Small intestine (tissue), 7 donors: ENCODE measurements around the gene SEC14L1. TPM values are rescaled to one million over a fixed set of nuclear protein-coding genes. Genes with fewer than 3 reads are reported as not detected.
"Not testable (repeated sequence)": the region's sequence is repeated elsewhere in the genome, so short reads cannot be mapped to it uniquely, and the experiment has no call there.

Experiments
- DNase-seq, 2 donors: peaks; one replicate each; pipeline versions ENCODE4 v3.0.0 to v3.0.0-alpha.2; 2013
- FAIRE-seq: peaks from 2 replicates; lab custom pipeline; 2012; peaks lifted over from hg19 to GRCh38; lab: Jason Lieb, UNC
- H3K27ac ChIP-seq, 3 donors: one replicate each; pipeline ENCODE4 v1.5.1; 2013; ENCODE audit warnings: low read length in 2 of 3, mild to moderate bottlenecking in 2 of 3, control low read depth in 1 of 3, inconsistent platforms in 1 of 3, low read depth in 1 of 3, moderate library complexity in 1 of 3
- H3K27me3 ChIP-seq, 3 donors: one replicate each; pipeline ENCODE4 v1.6.1; 2013; ENCODE audit warnings: low read length in 3 of 3, inconsistent platforms in 1 of 3; ENCODE audit not compliant: control insufficient read depth in 3 of 3, insufficient read depth in 3 of 3
- H3K36me3 ChIP-seq, 3 donors: one replicate each; pipeline ENCODE4 v1.6.1; 2013; ENCODE audit warnings: low read length in 3 of 3, inconsistent platforms in 1 of 3, low read depth in 1 of 3, mild to moderate bottlenecking in 1 of 3, moderate library complexity in 1 of 3; ENCODE audit not compliant: control insufficient read depth in 3 of 3, insufficient read depth in 2 of 3
- H3K4me1 ChIP-seq, 3 donors: one replicate each; pipeline ENCODE4 v1.6.1; 2013; ENCODE audit warnings: low read length in 2 of 3, inconsistent platforms in 1 of 3, low read depth in 1 of 3, mild to moderate bottlenecking in 1 of 3, moderate library complexity in 1 of 3; ENCODE audit not compliant: control insufficient read depth in 3 of 3, insufficient read depth in 2 of 3
- H3K4me3 ChIP-seq, 3 donors: one replicate each; pipeline ENCODE4 v1.5.1; 2013; ENCODE audit warnings: low read length in 3 of 3, control low read depth in 1 of 3, inconsistent platforms in 1 of 3, low read depth in 1 of 3, mild to moderate bottlenecking in 1 of 3, moderate library complexity in 1 of 3
- H3K9me3 ChIP-seq, 2 donors: one replicate each; pipeline ENCODE4 v1.6.1; 2013; ENCODE audit warnings: low read depth in 1 of 2, low read length in 1 of 2; ENCODE audit not compliant: control insufficient read depth in 2 of 2, insufficient read depth in 1 of 2
- WGBS, 3 donors: extraction: QIAGEN DNeasy Blood & Tissue Kit; methylation state at CpG; one replicate each; pipeline ENCODE4 v1.1.7; 2013; 5-methylcytosine and 5-hydroxymethylcytosine counted together
- polyA plus RNA-seq, 4 donors: library from polyadenylated mRNA; stranded (reverse) in 3 of 4; unstranded in 1 of 4; fragments of 200-250 nt in 3 of 4; fragments of 120-200 nt in 1 of 4; gene quantifications; one replicate each; pipeline versions ENCODE4 v1.2.1 to v1.2.3, GENCODE V29; 2013
- donor health status: healthy with polysubstance abuse.
- donor health status: control.
- donor health status: control.
- donor health status: Bipolar disorder and iron deficiency.
- donor health status: healthy.

The SEC14L1 gene
- polyA plus RNA-seq, 4 donors, result 14.5 to 27.4 (median 20.7) TPM

GRCh38 chr17:77111165-77111933, 29.4 kb upstream of the SEC14L1 start:
- peak; percentile 46 to 62 for DNase-seq

GRCh38 chr17:77111934-77112296, 28.9 kb upstream of the SEC14L1 start:
- Histone ChIP-seq H3K4me1 (peaks cover 0 to 20% (median 3%) of the 10 kb centered on the region in 3 donors), H3K27me3 (no peaks in the 10 kb centered on the region), H3K9me3 (no peaks in the 10 kb centered on the region), H3K36me3 (no peaks in the 10 kb centered on the region), H3K4me3 (no peak overlapping the region), H3K27ac (peak overlapping the region; percentile 54 to 82 (median 73))
- 17 to 44% (median 37%) methylated on average over 5 of the region's 5 CpGs for WGBS, 3 donors
- FAIRE-seq (no peak), DNase-seq (peak; percentile 58 to 71)

More at GRCh38 chr17:77111165-77111933, 29.4 kb upstream of the SEC14L1 start:
- not testable (repeated sequence) for H3K9me3 ChIP-seq, H3K27me3 ChIP-seq, H3K36me3 ChIP-seq, H3K4me3 ChIP-seq, FAIRE-seq
- Histone ChIP-seq H3K27ac (peak overlapping the region; percentile 54 to 82 (median 73)), H3K4me1 (peaks cover 0 to 20% (median 3%) of the 10 kb centered on the region in 3 donors)
- 25 to 64% (median 50%) methylated on average over 11 of the region's 11 CpGs for WGBS, 3 donors

- DNase-seq (no peak), FAIRE-seq (no peak)
- Histone ChIP-seq H3K27ac (peak overlapping the region in 1 of 3 donors; percentile 49), H3K36me3 (no peaks in the 10 kb centered on the region), H3K4me3 (no peak overlapping the region), H3K9me3 (no peaks in the 10 kb centered on the region), H3K4me1 (peaks cover 0 to 17% (median 3%) of the 10 kb centered on the region in 3 donors), H3K27me3 (no peaks in the 10 kb centered on the region)
- 59 to 86% (median 86%) methylated on average over 2 of the region's 2 CpGs for WGBS, 3 donors
Measured at GRCh38 chr17:77115510-77115909, 25.3 kb upstream of the SEC14L1 start.

GRCh38 chr17:77115947-77116346, 24.8 kb upstream of the SEC14L1 start:
- no peak for FAIRE-seq
- H3K27ac ChIP-seq, result peak overlapping the region in 1 of 3 donors; percentile 47
- H3K27me3 ChIP-seq, result no peaks in the 10 kb centered on the region

GRCh38 chr17:77116371-77116860, 24.4 kb upstream of the SEC14L1 start:
- DNase-seq (no peak), FAIRE-seq (no peak)
- H3K9me3 ChIP-seq, result no peaks in the 10 kb centered on the region
- H3K27me3 ChIP-seq, result no peaks in the 10 kb centered on the region
- H3K4me1 ChIP-seq, result peaks cover 0 to 11% (median 3%) of the 10 kb centered on the region in 3 donors
- peak overlapping the region in 1 of 3 donors; percentile 47 for H3K27ac ChIP-seq
- H3K4me3 ChIP-seq, result no peak overlapping the region
- 62 to 74% (median 65%) methylated on average over 3 of the region's 3 CpGs for WGBS, 3 donors
- no peaks in the 10 kb centered on the region for H3K36me3 ChIP-seq

More at GRCh38 chr17:77115947-77116346, 24.8 kb upstream of the SEC14L1 start:
- no peaks in the 10 kb centered on the region for H3K36me3 ChIP-seq
- H3K4me1 ChIP-seq, result peaks cover 0 to 15% (median 3%) of the 10 kb centered on the region in 3 donors
- whole genome bisulfite sequencing, 3 donors, result 85 to 90% (median 88%) methylated on average over 5 of the region's 5 CpGs
- DNase-seq, result no peak
- H3K4me3 ChIP-seq, result no peak overlapping the region
- no peaks in the 10 kb centered on the region for H3K9me3 ChIP-seq

- no peaks in the 10 kb centered on the region for H3K27me3 ChIP-seq
- no peak for DNase-seq
- H3K36me3 ChIP-seq, result no peaks in the 10 kb centered on the region
- H3K4me1 ChIP-seq, result peaks cover 0 to 3% (median 3%) of the 10 kb centered on the region in 3 donors
- 82 to 93% (median 87%) methylated on average over 4 of the region's 4 CpGs for WGBS, 3 donors
- FAIRE-seq, result no peak
- no peaks in the 10 kb centered on the region for H3K9me3 ChIP-seq
- no peak overlapping the region for H3K4me3 ChIP-seq
- peak overlapping the region in 1 of 3 donors; percentile 22 for H3K27ac ChIP-seq
Measured at GRCh38 chr17:77117415-77117814, 23.4 kb upstream of the SEC14L1 start.

- H3K9me3 ChIP-seq, result no peaks in the 10 kb centered on the region
- H3K36me3 ChIP-seq, result no peaks in the 10 kb centered on the region
- H3K27me3 ChIP-seq, result no peaks in the 10 kb centered on the region
- peaks cover 0 to 3% (median 2%) of the 10 kb centered on the region in 3 donors for H3K4me1 ChIP-seq
- WGBS, 3 donors, result 76 to 83% (median 81%) methylated on average over 18 of the region's 18 CpGs
- peak overlapping the region in 2 of 3 donors; percentile 22 to 23 for H3K27ac ChIP-seq
- DNase-seq (no peak), FAIRE-seq (no peak)
- no peak overlapping the region for H3K4me3 ChIP-seq
Measured at GRCh38 chr17:77118251-77118928, 22.4 kb upstream of the SEC14L1 start.

- peaks cover 2 to 6% (median 2%) of the 10 kb centered on the region in 3 donors for H3K4me1 ChIP-seq
- WGBS, 3 donors, result 41 to 71% (median 52%) methylated on average over 10 of the region's 10 CpGs
- H3K9me3 ChIP-seq, result no peaks in the 10 kb centered on the region
- H3K4me3 ChIP-seq, result no peak overlapping the region
- peak overlapping the region in 1 of 3 donors; percentile 31 for H3K27ac ChIP-seq
- FAIRE-seq, result no peak
- no peak for DNase-seq
- no peaks in the 10 kb centered on the region for H3K36me3 ChIP-seq
- H3K27me3 ChIP-seq, result no peaks in the 10 kb centered on the region
Measured at GRCh38 chr17:77119668-77120301, 21.0 kb upstream of the SEC14L1 start.
